RWPE2 (cell line): ENCODE results near the gene PLA2G4D.

Experiments
- ATAC-seq: fragments of 200-7000 bp; cut with Tn5 transposase; 3 replicates; pipeline ENCODE4 v1.9.1; 2021; ENCODE audit warnings: low read depth
- DNase-seq: peaks from one replicate; pipeline ENCODE4 v3.0.0-alpha.2; 2020; ENCODE audit warnings: low spot score
- H3K27ac ChIP-seq: fragments of 450-650 bp; 2 replicates; pipeline ENCODE4 v1.5.1; 2017; ENCODE audit warnings: mild to moderate bottlenecking; ENCODE audit not compliant: poor library complexity, severe bottlenecking
- H3K27me3 ChIP-seq: fragments of 250-450 bp; sonication (Bioruptor Pico); 2 replicates; pipeline ENCODE4 v1.5.1; 2021; ENCODE audit warnings: mild to moderate bottlenecking, moderate library complexity; ENCODE audit not compliant: insufficient read depth, poor library complexity, severe bottlenecking
- H3K36me3 ChIP-seq: fragments of 250-450 bp; sonication (Bioruptor Pico); 2 replicates; pipeline ENCODE4 v1.5.1; 2020; ENCODE audit warnings: low read depth, mild to moderate bottlenecking, moderate library complexity
- H3K4me1 ChIP-seq: fragments of 250-450 bp; sonication (Bioruptor Pico); 2 replicates; pipeline ENCODE4 v1.5.1; 2021; ENCODE audit warnings: mild to moderate bottlenecking, moderate library complexity; ENCODE audit not compliant: insufficient read depth, poor library complexity, severe bottlenecking
- H3K4me3 ChIP-seq: fragments of 250-450 bp; sonication (Bioruptor Pico); 2 replicates; pipeline ENCODE4 v1.5.1; 2021; ENCODE audit warnings: mild to moderate bottlenecking, moderate library complexity; ENCODE audit not compliant: severe bottlenecking
- H3K9me3 ChIP-seq: fragments of 250-450 bp; sonication (Bioruptor Pico); 2 replicates; pipeline ENCODE4 v1.5.1; 2021; ENCODE audit warnings: mild to moderate bottlenecking, moderate library complexity; ENCODE audit not compliant: severe bottlenecking
- CTCF ChIP-seq: fragments of 450-650 bp; IDR thresholded peaks from one replicate; pipeline ENCODE4 v1.5.1; 2017; ENCODE audit warnings: mild to moderate bottlenecking, moderate library complexity; ENCODE audit not compliant: poor library complexity, severe bottlenecking

Gene PLA2G4D

GRCh38 chr15:42068601-42069000 is 25.8 kb downstream of the PLA2G4D start:
- Histone ChIP-seq H3K27ac (no peak overlapping the region), H3K9me3 (no peaks in the 10 kb centered on the region), H3K36me3 (no peaks in the 10 kb centered on the region), H3K4me1 (no peaks in the 10 kb centered on the region), H3K4me3 (no peak overlapping the region), H3K27me3 (no peaks in the 10 kb centered on the region)
- DNase-seq (no peak), ATAC-seq (no peak)
- TF ChIP-seq CTCF, result no peak

- no peak overlapping the region for H3K4me3 ChIP-seq
- H3K27ac ChIP-seq, result no peak overlapping the region
- H3K4me1 ChIP-seq, result no peaks in the 10 kb centered on the region
- H3K36me3 ChIP-seq, result no peaks in the 10 kb centered on the region
- H3K9me3 ChIP-seq, result no peaks in the 10 kb centered on the region
- no peaks in the 10 kb centered on the region for H3K27me3 ChIP-seq
- TF ChIP-seq CTCF, result peak; percentile 69
- no peak for ATAC-seq
- no peak for DNase-seq
Measured at GRCh38 chr15:42066764-42067415, 27.5 kb downstream of the PLA2G4D start.

- no peaks in the 10 kb centered on the region for H3K9me3 ChIP-seq
- no peaks in the 10 kb centered on the region for H3K36me3 ChIP-seq
- ATAC-seq (no peak), DNase-seq (no peak)
- no peak overlapping the region for H3K4me3 ChIP-seq
- no peak overlapping the region for H3K27ac ChIP-seq
- TF ChIP-seq CTCF, result no peak
- no peaks in the 10 kb centered on the region for H3K4me1 ChIP-seq
- no peaks in the 10 kb centered on the region for H3K27me3 ChIP-seq
Measured at GRCh38 chr15:42065468-42065867, 28.9 kb downstream of the PLA2G4D start.

- TF ChIP-seq CTCF, result no peak
- H3K27ac ChIP-seq, result no peak overlapping the region
- DNase-seq (no peak), ATAC-seq (no peak)
- H3K36me3 ChIP-seq, result no peaks in the 10 kb centered on the region
- H3K4me3 ChIP-seq, result no peak overlapping the region
- H3K9me3 ChIP-seq, result no peaks in the 10 kb centered on the region
- H3K4me1 ChIP-seq, result no peaks in the 10 kb centered on the region
- H3K27me3 ChIP-seq, result no peaks in the 10 kb centered on the region
Measured at GRCh38 chr15:42065033-42065432, 29.3 kb downstream of the PLA2G4D start.

- H3K36me3 ChIP-seq, result no peaks in the 10 kb centered on the region
- no peak overlapping the region for H3K27ac ChIP-seq
- no peak for TF ChIP-seq CTCF
- no peaks in the 10 kb centered on the region for H3K27me3 ChIP-seq
- no peaks in the 10 kb centered on the region for H3K9me3 ChIP-seq
- no peaks in the 10 kb centered on the region for H3K4me1 ChIP-seq
- no peak overlapping the region for H3K4me3 ChIP-seq
- ATAC-seq (no peak), DNase-seq (no peak)
Measured at GRCh38 chr15:42064271-42064670, 30.1 kb downstream of the PLA2G4D start.
